ENCODE results near the gene ENPP4. TPM values are rescaled to one million over a fixed set of nuclear protein-coding genes. Genes with fewer than 3 reads are reported as not detected.
A peak's percentile ranks its signal among the peaks of the same experiment; 100 is the strongest.
"Not testable (repeated sequence)": the region's sequence is repeated elsewhere in the genome, so short reads cannot be mapped to it uniquely, and the experiment has no call there.

Gene ENPP4
- total RNA-seq, 4 donors from 2014 or later: 25.1 to 41.8 (median 33.1) TPM

GRCh38 chr6:46118836-46119235 is 11.0 kb upstream of the ENPP4 start:
- H3K27me3 ChIP-seq: no peaks in the 10 kb centered on the region
- TF ChIP-seq POLR2A (IDR thresholded peaks at IDR 0.05) (no peak), CTCF (IDR thresholded peaks at IDR 0.05 in 4 of 5, conservative IDR thresholded peaks at IDR 0.05 in 1 of 5) (no peak)

GRCh38 chr6:46119679-46120078 is 10.1 kb upstream of the ENPP4 start:
- H3K27ac ChIP-seq; DNase-seq; H3K9me3 ChIP-seq; H3K4me3 ChIP-seq; H3K27me3 ChIP-seq; H3K36me3 ChIP-seq; ATAC-seq; in situ Hi-C loops (cut with MboI; ENCODE audit: low sequenced_read_pairs in 4 of 4); intact Hi-C loops (cut with DNase I; ENCODE audit: low total_unique reads): not testable (repeated sequence)
- H3K4me1 ChIP-seq: peaks cover 3 to 14% of the 10 kb centered on the region in 2 donors

More at GRCh38 chr6:46118836-46119235, 11.0 kb upstream of the ENPP4 start:
- H3K9me3 ChIP-seq: no peaks in the 10 kb centered on the region
- peaks cover 3 to 14% of the 10 kb centered on the region in 2 donors for H3K4me1 ChIP-seq
- no peak overlapping the region for H3K27ac ChIP-seq
- H3K36me3 ChIP-seq: no peaks in the 10 kb centered on the region
- no peak overlapping the region for H3K4me3 ChIP-seq
- in situ Hi-C loops (cut with MboI; ENCODE audit: low sequenced_read_pairs in 4 of 4) (no loop called here), intact Hi-C loops (cut with DNase I; ENCODE audit: low total_unique reads) (no loop called here)
- no peak for DNase-seq
- no peak for ATAC-seq

- H3K4me3 ChIP-seq: peak overlapping the region; percentile 72 to 97 (median 88)
- in situ Hi-C loops (cut with MboI; ENCODE audit: low sequenced_read_pairs in 4 of 4): no loop called here
- no peaks in the 10 kb centered on the region for H3K27me3 ChIP-seq
- DNase-seq: no peak
- no peaks in the 10 kb centered on the region for H3K9me3 ChIP-seq
- TF ChIP-seq CTCF (IDR thresholded peaks at IDR 0.05 in 4 of 5, conservative IDR thresholded peaks at IDR 0.05 in 1 of 5): no peak
- no peak for TF ChIP-seq POLR2A (IDR thresholded peaks at IDR 0.05)
- peaks cover 24 to 25% of the 10 kb centered on the region in 2 donors for H3K4me1 ChIP-seq
- H3K27ac ChIP-seq: peak overlapping the region; percentile 3 to 92 (median 90)
- intact Hi-C loops (cut with DNase I; ENCODE audit: low total_unique reads): loop anchor here (2.0 to 5.0 kb wide), 4 partner anchors 24 to 76 kb away; partner anchors contain the start of gene ENPP5
- H3K36me3 ChIP-seq: no peaks in the 10 kb centered on the region
- no peak for ATAC-seq
These were observed 1.3 kb upstream of the ENPP4 start for GRCh38 chr6:46128476-46128875.

- peaks cover 28 to 29% of the 10 kb centered on the region in 2 donors for H3K4me1 ChIP-seq
- in situ Hi-C loops (cut with MboI; ENCODE audit: low sequenced_read_pairs in 4 of 4): no loop called here
- H3K9me3 ChIP-seq: no peaks in the 10 kb centered on the region
- H3K36me3 ChIP-seq: no peaks in the 10 kb centered on the region
- DNase-seq (peak in 1 of 2 donors; percentile 3), ATAC-seq (peak in 1 of 2 donors; percentile 56)
- intact Hi-C loops (cut with DNase I; ENCODE audit: low total_unique reads): loop anchor here (2.0 to 5.0 kb wide), 4 partner anchors 24 to 77 kb away; partner anchors contain the start of gene ENPP5
- TF ChIP-seq CTCF (IDR thresholded peaks at IDR 0.05 in 4 of 5, conservative IDR thresholded peaks at IDR 0.05 in 1 of 5) (no peak), POLR2A (IDR thresholded peaks at IDR 0.05) (no peak)
- H3K27ac ChIP-seq: peak overlapping the region; percentile 89 to 92 (median 91)
- peak overlapping the region; percentile 72 to 97 (median 88) for H3K4me3 ChIP-seq
- H3K27me3 ChIP-seq: no peaks in the 10 kb centered on the region
These were observed 529 bp upstream of the ENPP4 start for GRCh38 chr6:46129291-46129628.

GRCh38 chr6:46130666-46131065 is 877 bp downstream of the ENPP4 start:
- intact Hi-C loops (cut with DNase I; ENCODE audit: low total_unique reads): no loop called here
- H3K27ac ChIP-seq: peak overlapping the region; percentile 89 to 92 (median 91)
- peaks cover 31 to 35% of the 10 kb centered on the region in 2 donors for H3K4me1 ChIP-seq
- in situ Hi-C loops (cut with MboI; ENCODE audit: low sequenced_read_pairs in 4 of 4): no loop called here
- no peak for TF ChIP-seq CTCF (IDR thresholded peaks at IDR 0.05 in 4 of 5, conservative IDR thresholded peaks at IDR 0.05 in 1 of 5)
- TF ChIP-seq POLR2A (IDR thresholded peaks at IDR 0.05): peak in 1 of 2 donors; percentile 17
- no peaks in the 10 kb centered on the region for H3K36me3 ChIP-seq
- H3K4me3 ChIP-seq: peak overlapping the region; percentile 72 to 97 (median 88)
- ATAC-seq: peak in 1 of 2 donors; percentile 5
- DNase-seq: no peak
- H3K9me3 ChIP-seq: no peaks in the 10 kb centered on the region
- no peaks in the 10 kb centered on the region for H3K27me3 ChIP-seq

GRCh38 chr6:46131291-46131690 is 1.5 kb downstream of the ENPP4 start:
- intact Hi-C loops (cut with DNase I; ENCODE audit: low total_unique reads); H3K36me3 ChIP-seq; DNase-seq; H3K27me3 ChIP-seq; in situ Hi-C loops (cut with MboI; ENCODE audit: low sequenced_read_pairs in 4 of 4); H3K27ac ChIP-seq; ATAC-seq; H3K9me3 ChIP-seq: not testable (repeated sequence)
- Histone ChIP-seq H3K4me3 (peak overlapping the region in 1 of 4 donors; percentile 97), H3K4me1 (peaks cover 37 to 42% of the 10 kb centered on the region in 2 donors)
